NCI-H187 treated with DMSO at 0.1 percent for 48 hours (cell line): ENCODE measurements around the gene LARP1.
"Not testable (repeated sequence)": the region's sequence is repeated elsewhere in the genome, so short reads cannot be mapped to it uniquely, and the experiment has no call there.

Experiments
- DNase-seq: peaks from one replicate; lab custom pipeline; 2025; lab: John Stamatoyannopoulos, UW

The LARP1 gene

GRCh38 chr5:154793599-154794524 is 38.7 kb downstream of the LARP1 start:
- no peak for DNase-seq

- no peak for DNase-seq
Measured at GRCh38 chr5:154794525-154795234, 39.5 kb downstream of the LARP1 start.

DNA sequence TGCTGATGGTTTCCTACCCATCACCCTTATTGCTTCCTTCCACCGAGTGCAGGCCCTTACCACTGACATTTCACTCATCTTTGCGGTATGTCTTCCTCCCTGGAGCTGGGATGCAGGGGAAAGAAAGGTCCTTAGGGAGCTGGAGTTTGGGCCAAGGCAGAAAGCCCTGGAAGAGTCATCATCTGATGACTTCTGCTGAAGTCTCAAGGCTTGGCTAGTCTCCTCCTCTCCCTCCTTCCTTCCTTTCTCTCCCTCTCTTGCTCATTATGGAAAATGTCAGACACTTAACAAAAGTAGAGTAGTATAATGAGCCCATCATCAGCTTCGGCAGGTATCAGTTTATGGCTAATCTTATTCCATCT is 40.0 kb downstream of the LARP1 start:
- no peak for DNase-seq

DNA sequence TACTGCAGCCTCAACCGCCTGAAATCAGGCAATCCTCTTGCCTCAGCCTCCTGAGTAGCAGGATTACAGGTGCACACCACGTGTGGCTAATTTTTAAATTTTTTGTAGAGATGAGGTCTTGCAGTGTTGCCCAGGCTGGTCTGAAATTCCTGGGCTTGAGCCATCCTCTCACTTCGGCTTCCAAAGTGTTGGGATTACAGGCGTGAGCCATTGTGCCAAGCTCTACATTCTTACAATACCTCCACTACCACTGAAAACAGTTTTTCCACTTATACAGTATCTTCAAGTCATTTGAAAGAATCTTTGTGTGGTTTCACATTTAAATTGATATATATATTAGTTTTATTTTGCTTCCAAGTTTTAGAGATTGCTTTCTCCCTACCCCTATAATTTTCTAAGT is 42.6 kb downstream of the LARP1 start:
- DNase-seq: no peak

GRCh38 chr5:154800582-154800981 is 45.4 kb downstream of the LARP1 start:
- no peak for DNase-seq

- no peak for DNase-seq
Measured at GRCh38 chr5:154801083-154801482, 45.9 kb downstream of the LARP1 start.

DNA sequence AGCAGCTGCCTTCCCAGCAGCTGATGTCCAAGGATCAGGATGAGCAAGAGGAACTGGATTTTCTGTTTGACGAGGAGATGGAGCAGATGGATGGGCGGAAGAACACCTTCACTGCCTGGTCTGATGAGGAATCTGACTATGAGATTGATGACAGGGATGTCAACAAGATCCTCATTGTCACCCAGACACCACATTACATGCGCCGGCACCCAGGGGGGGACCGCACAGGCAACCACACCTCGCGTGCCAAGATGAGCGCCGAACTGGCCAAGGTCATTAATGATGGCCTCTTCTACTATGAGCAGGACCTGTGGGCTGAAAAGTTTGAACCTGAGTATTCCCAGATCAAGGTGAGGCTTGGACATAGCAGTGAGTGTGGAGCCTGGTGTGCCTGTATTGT is 46.9 kb downstream of the LARP1 start:
- DNase-seq: no peak

- no peak for DNase-seq
Measured at GRCh38 chr5:154806176-154806575, 51.0 kb downstream of the LARP1 start.

DNA sequence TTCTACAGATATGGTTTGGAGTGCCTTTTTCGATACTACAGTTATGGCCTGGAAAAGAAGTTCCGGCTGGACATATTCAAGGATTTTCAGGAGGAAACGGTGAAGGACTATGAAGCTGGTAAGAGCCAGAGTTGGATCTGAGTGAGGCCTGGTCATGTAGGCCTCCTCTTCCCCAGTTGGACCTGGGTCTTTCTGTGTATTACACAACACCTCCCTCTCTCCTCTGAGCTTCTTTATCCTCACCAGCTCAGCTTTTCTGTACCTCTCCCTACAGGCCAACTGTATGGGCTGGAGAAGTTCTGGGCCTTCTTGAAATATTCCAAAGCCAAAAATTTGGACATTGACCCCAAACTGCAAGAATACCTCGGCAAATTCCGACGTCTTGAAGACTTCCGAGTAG is 56.1 kb downstream of the LARP1 start:
- no peak for DNase-seq

DNA sequence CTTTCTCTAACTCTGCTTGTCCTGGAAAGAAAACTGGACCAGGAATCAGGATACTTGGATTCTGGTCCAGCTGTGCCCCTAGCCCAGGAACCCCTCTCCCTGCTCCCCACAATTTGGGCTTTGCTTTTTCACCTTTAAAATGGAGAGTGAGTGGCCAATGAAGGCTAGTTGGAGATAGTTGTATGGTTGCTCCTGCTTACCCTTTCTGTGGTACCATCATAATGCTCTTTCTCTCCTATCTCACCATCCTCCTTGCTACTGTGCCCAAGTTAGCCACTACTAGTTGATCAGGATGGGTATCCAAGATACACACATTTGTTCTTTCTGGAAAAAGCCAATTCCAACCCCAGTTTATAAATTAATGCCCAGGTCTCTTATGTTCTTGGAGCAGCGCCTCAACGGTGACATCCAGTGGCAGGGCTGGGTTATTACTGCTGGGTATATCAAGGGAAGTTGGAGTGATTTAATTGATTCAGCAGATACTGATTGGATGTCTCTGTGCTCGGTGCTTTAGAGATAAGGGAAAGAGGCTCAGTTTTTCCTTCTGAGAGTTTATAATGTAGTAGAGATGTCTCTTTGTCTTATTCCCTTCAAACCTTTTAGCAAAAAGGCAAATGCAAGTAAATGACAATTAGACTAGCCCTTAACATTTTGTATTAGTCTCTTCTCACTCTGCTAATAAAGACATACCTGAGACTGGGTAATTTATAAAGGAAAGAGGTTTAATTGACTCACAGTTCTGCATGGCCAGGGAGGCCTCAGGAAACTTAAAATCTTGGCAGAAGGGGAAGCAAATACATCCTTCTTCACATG is 56.7 kb downstream of the LARP1 start:
- DNase-seq: no peak

DNA sequence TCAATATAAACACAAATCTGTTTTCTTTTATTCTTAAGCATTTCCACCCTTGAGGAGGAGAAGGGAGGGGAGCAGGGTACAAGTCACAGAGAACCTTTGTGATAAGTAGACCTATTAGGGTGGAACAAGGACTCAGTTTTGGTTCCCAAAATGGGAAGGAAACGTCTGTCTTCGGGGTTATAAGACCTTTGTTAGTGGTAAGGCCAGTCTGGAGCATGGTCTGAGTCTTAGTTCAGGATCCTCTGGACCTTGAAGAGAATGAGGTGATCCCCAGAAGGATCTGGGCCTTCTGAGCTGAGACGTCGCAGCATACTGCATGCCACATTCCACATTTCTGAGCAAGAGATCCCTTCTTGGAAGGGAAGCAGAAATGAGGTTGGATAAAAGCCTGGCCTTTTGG is 58.0 kb downstream of the LARP1 start:
- no peak for DNase-seq

DNA sequence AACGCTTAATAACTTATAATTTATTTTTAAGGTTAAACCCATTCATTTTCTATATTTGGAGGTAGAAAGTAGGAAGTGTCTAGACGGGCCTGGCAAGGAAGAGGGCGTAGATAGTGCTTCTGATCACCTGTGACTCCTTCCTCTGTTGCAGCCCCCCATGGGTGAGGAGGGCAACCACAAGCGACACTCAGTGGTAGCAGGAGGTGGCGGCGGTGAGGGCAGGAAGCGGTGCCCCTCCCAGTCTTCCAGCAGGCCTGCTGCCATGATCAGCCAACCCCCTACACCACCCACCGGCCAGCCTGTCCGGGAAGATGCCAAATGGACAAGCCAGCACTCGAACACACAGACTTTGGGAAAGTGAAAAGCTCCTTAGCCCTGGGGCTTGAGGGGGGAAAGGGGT is 58.6 kb downstream of the LARP1 start:
- DNase-seq: no peak

- DNase-seq: no peak
Measured at GRCh38 chr5:154815025-154815424, 59.8 kb downstream of the LARP1 start.

DNA sequence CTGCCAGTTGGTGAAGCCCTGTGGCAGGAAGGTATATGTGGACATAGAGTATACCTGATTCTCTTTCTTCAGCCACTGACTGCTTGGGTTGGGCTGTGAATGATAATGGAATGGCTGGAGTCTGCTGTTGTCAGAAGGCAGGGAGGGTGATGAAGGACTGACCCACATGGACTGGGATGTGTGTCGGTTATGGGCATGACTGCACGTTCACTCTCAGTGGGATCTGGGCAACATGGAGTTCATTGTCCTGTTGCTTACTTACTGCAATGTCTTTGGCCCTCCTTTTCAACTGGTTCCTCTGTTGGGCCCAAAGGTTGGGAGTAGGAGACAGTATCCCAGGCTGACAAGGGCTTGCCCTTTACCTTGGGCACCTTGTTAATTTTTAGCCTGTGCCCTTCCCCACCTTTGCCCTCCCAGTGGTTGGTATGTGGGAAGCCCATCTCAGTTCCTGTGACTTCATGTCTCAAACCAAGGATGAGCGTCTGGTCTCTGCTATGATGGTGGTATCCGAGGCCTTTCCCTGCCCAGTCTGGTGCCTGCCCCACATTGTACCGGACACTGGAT is 60.6 kb downstream of the LARP1 start:
- no peak for DNase-seq

DNA sequence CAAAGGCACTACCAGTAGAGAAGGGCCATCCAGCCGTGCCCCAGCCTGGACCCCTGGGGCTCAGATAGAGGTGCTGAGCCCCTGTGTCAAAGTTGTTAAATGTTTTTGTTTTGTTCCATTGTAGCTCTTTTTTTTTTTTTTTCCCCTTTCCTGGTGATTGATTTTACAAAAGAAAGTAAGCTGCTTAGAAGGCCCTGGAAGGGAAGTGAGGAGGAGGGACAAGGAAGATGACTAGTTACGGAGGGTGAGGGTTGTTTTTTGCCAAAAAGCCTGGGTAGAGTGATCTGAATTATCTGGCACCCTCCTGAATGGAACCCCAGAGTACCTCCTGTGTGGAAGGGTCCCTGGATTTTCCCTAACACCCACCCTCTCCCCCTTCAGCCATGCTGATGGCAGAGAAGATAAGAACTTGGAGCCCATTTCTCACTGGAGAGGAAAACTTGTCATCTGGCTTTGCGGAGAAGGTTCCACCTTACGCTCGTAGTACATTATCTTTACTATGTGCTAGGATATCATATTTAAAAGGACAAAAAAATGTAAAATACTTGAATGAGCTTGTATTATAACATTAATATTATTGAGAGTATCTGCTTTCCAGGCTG is 61.8 kb downstream of the LARP1 start:
- DNase-seq: no peak

DNA sequence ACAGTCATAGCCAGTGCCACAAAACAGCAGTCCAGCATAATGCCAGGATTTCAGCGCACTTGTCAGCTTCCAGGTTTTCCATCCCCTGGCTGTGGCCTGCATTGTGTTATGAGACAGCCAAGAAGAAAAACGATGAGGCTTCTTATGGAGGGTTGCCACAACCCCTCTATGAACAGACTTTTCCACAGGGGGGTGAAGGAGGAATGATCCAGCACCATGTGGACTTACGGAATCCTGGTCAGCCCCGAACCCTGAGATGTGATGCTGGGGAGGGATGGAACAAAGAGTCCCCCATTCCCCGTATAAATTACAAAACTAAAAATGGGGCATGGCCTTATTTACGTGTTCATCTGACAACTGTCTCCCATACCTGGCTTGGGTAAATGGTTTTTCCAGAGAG is 62.6 kb downstream of the LARP1 start:
- no peak for DNase-seq

DNA sequence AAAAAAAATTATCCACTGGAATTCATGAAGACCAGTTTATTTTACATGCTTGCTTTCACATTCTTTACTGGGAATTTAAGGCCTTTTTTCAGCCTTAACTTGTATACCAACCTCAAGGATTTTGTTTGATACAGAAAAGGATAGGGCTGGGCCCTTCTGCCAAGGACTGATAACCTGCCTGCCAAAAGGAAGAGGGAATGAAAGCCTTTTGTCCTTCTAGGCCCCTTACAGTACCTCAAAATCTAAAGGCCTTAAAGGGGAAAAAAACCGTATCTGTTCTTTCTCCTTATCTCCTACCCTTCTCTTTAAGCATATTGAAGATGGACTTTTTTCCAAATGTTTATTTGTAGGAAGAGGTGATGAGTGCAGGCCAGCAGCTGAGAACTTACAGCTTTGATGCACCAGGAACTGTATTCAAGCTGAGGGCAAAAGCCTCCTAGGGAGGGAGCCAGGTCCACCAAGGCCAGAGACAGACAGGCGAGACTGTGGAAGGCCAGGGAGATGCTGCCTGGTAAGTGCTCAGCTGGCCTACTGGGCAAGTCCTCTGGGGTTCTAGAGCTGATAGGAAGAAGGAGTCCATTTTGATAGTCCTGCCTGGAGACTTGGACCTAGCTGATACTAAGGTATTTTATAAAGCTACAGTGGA is 63.4 kb downstream of the LARP1 start:
- DNase-seq: no peak

GRCh38 chr5:154819546-154819945 is 64.4 kb downstream of the LARP1 start:
- DNase-seq: no peak

GRCh38 chr5:154820383-154820782 is 65.2 kb downstream of the LARP1 start:
- DNase-seq: no peak

DNA sequence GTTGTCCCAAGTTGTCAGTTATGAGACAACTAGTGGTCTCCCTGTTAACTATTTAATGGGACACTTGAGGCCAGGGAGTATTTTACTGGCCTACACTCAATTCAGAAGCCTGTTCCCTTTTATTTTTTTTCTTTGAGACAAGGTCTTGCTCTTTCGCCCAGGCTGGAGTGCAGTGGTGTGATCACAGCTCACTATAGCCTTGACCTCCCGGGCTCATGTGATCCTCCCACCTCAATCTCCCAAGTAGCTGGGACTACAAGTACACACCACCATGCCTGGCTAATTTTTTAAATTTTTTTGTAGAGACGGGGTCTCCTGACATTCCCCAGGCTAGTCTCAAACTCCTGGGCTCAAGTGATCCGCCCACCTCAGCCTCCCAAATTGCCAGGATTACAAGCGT is 67.7 kb downstream of the LARP1 start:
- not testable (repeated sequence) for DNase-seq

- DNase-seq: no peak
Measured at GRCh38 chr5:154823605-154824004, 68.4 kb downstream of the LARP1 start.
